Adipose tissue (tissue), 3 donors: ENCODE results near the gene ABI2. TPM values are rescaled to one million over a fixed set of nuclear protein-coding genes. Genes with fewer than 3 reads are reported as not detected.
"Not testable (repeated sequence)": the region's sequence is repeated elsewhere in the genome, so short reads cannot be mapped to it uniquely, and the experiment has no call there.

Experiments used
- H3K27ac ChIP-seq: one replicate; pipeline ENCODE4 v1.5.1; 2013; ENCODE audit warnings: low read depth, low read length
- WGBS, 3 donors: extraction: QIAGEN DNeasy Blood & Tissue Kit; methylation state at CpG; one replicate each; pipeline ENCODE4 v1.1.7; 2013; 5-methylcytosine and 5-hydroxymethylcytosine counted together
- polyA plus RNA-seq, 3 donors: library from polyadenylated mRNA; stranded (reverse); fragments of 200-250 nt; gene quantifications; one replicate each; pipeline ENCODE4 v1.2.3, GENCODE V29; 2013
- donor health status: healthy with polysubstance abuse.
- donor health status: Bipolar disorder and iron deficiency.
- donor health status: healthy.

ABI2 gene
- polyA plus RNA-seq, 3 donors, result 5.7 to 12.4 (median 10.9) TPM

DNA sequence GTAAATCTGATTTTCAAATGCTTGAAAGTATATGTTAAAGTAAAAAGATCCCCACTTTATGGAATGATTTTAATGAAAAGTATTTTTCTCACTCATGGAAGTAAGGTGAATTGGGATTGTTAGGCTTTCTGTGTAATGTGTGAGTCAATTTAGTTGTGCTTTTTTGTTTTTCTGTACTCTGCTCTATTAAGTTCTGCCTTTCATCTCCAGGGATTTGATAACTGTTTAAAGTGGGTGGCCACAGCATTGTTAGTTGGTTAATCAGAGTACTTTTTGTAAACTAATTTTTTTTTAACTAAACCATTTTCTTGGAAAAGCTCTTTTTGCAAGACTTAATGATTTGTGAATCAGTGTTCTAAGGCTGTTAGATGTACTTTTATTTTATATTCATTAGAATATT lies 76.8 kb downstream of the ABI2 start:
- H3K27ac ChIP-seq, result no peak overlapping the region

GRCh38 chr2:203407496-203407895 lies 79.3 kb downstream of the ABI2 start:
- no peak overlapping the region for H3K27ac ChIP-seq

DNA sequence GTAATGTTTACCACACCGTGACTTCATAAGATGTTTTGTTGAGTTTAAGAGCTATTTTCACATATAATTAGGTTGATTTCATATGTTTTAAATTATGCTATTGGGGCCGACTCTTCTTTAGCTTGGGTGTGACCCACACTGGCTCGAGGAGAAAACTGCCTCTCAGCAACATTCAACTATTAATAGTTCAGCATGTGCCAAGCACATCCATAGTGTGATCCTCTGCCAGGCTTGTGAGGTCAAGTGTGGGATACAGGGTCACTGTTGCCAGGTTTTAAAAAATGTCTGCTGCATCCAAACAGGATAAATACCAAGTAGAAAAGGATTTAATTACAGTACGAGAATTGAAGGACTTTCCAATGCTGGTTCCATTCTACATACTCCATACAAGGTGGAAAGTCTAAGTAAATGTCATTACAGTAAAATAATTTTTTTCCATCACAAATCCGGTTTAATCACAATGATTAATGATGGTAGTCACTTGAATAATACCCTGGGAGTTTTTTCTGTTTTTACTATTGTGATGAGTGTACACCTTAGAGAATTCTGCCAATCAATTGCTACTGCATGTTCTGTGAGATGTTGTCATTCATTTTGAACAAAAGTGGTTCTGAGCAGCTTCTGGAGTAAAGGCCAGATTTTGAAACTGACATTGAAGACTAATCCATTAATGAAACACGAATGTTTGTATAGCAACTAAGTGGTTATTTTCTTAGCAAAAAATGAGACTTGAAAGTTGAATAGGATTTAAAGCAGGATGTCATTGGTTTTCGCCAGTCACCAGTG lies 84.5 kb downstream of the ABI2 start:
- 52 to 62% (median 52%) methylated on average over 7 of the region's 7 CpGs for WGBS, 3 donors
- H3K27ac ChIP-seq, result no peak overlapping the region

- no peak overlapping the region for H3K27ac ChIP-seq
These were observed 85.6 kb downstream of the ABI2 start for GRCh38 chr2:203413796-203414195.

- no peak overlapping the region for H3K27ac ChIP-seq
- 88 to 96% (median 90%) methylated on average over 8 of the region's 8 CpGs for WGBS, 3 donors
These were observed 90.1 kb downstream of the ABI2 start for GRCh38 chr2:203418271-203418670.

- no peak overlapping the region for H3K27ac ChIP-seq
- 72 to 82% (median 78%) methylated on average over 2 of the region's 2 CpGs for WGBS, 3 donors
These were observed 98.9 kb downstream of the ABI2 start for GRCh38 chr2:203427061-203427460.

DNA sequence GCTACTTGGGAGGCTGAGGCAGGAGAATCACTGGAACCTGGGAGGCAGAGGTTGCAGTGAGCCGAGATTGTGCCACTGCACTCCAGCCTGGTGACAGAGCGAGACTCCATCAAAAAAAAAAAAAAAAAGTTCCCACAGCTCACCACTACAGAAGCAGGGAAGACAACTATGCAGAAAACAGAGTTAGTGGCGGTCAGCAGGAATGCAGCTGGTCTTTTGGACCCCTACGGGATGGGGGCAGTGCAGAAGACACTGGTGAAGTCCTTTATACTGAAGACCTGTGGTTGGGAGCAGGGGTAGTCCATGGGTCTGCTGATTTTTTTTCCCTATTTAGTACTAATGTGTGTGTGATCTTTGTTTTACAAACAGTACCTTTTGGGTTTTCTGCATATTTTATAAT lies 101.4 kb downstream of the ABI2 start:
- WGBS, 3 donors, result 93 to 98% (median 96%) methylated on average over 2 to 4 of the region's 4 CpGs

DNA sequence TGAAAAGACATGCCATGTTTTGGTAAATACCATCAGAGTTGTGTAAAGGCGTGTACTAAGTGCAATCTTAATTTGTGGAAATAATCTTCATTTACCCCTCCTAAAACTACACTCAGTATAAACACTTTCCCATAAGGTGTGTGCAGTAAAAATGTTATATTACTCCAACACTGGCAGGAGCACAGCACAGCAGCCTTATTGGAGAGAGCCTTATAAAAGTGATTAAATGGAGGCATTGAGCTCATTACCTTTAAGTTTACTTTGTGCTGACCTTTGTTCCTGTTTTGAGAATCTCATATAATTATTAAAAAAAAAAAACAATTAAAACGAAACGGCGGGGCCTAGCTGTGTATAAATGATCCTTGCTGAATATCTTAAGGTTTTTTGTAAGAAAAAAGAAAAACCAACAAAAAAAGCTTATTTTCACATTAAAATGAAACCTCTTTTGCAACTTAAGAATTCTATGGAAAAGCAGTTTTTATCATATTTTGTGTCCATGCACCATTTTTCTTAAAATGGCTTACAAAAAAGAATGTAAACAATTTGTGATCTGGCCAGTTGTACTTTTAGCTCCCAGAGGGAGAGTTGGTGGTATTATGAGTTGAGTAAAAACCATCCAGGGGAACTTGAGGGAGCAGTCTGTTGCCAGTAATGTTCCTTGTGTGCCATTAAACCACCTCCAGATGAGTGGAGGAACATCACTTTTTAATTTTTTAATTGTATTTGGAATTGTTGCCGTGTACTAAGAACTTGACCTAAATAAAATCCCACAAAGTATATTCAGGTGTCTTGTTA lies 103.4 kb downstream of the ABI2 start:
- H3K27ac ChIP-seq, result no peak overlapping the region
- 67 to 85% (median 77%) methylated on average over 5 of the region's 5 CpGs for WGBS, 3 donors

More for the DNA sequence above, 101.4 kb downstream of the ABI2 start:
- not testable (repeated sequence) for H3K27ac ChIP-seq

GRCh38 chr2:203432811-203433210 lies 104.6 kb downstream of the ABI2 start:
- H3K27ac ChIP-seq, result no peak overlapping the region
- WGBS, 3 donors, result 69 to 80% (median 72%) methylated on average over 6 of the region's 6 CpGs

- no peak overlapping the region for H3K27ac ChIP-seq
- WGBS, 3 donors, result 79 to 88% (median 79%) methylated on average over 2 of the region's 2 CpGs
These were observed 108.3 kb downstream of the ABI2 start for GRCh38 chr2:203436496-203436895.

DNA sequence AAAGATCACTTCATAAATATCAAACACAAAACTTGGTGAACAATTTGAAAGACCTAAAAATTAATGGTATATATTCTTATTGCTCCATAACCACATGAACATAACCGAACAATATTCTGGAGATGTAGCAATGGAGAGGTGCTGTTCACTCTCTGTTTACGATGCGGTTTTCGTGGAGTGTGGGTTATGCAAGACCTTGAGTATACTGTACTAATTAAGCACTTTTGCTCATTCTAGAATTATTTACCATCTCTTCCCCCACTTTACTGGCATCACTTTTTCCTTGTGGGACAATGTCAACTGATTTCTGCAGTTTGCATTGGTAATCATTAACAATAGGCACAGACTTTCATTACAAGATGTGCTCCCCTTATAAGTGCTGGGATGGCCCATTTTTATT lies 109.3 kb downstream of the ABI2 start:
- WGBS, 3 donors, result 80 to 89% (median 87%) methylated on average over 4 of the region's 4 CpGs

DNA sequence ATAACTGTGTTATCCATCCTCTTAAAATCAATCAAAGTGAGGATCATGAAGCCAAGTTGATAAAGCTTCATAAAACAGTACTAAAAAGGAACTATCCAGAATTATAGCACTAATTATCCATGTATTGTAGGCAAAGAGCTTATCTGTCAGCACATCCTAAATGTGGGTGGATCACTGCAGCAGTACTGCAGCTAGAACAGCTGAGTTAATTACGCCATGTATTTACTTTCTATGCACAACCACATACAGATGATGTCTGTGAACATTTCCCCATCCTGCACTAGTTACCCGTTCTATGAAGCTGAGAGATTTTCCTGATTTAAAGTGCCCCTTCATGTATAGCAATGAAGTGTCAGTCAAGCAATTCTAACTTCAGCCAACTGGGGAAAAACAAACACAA lies 110.3 kb downstream of the ABI2 start:
- WGBS, 3 donors, result 68 to 78% (median 68%) methylated on average over 2 of the region's 2 CpGs
- no peak overlapping the region for H3K27ac ChIP-seq

More for the DNA sequence above, 109.3 kb downstream of the ABI2 start:
- H3K27ac ChIP-seq, result no peak overlapping the region

- WGBS, 3 donors, result 89 to 100% (median 98%) methylated on average over 4 of the region's 4 CpGs
- H3K27ac ChIP-seq, result no peak overlapping the region
These were observed 112.5 kb downstream of the ABI2 start for GRCh38 chr2:203440671-203441070.

DNA sequence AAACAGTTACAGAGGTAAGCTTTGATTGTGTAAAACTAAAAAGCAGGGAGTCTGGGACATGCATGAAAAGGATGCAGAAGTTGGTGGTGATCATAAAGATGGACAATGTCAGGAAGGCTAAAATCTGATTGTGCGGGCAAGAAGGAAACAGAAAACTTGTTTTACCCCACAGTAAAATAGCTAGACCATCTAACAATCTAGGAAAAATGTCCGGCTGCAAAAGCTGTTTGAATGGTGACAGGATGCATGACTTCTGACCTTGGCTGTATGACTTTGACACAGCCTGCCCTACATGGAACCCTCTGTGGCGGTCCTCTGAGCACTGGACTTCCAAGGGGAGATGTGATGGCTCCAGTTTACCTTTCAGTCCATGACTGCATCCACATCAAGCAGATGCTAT lies 113.3 kb downstream of the ABI2 start:
- 79 to 87% (median 83%) methylated on average over 3 of the region's 3 CpGs for WGBS, 3 donors
- H3K27ac ChIP-seq, result no peak overlapping the region

- no peak overlapping the region for H3K27ac ChIP-seq
- WGBS, 3 donors, result 54 to 71% (median 70%) methylated on average over 5 of the region's 5 CpGs
These were observed 114.3 kb downstream of the ABI2 start for GRCh38 chr2:203442463-203442862.

GRCh38 chr2:203444738-203445137 lies 116.5 kb downstream of the ABI2 start:
- WGBS, 3 donors, result 53 to 80% (median 66%) methylated on average over 7 of the region's 7 CpGs
- H3K27ac ChIP-seq, result no peak overlapping the region

GRCh38 chr2:203446071-203446481 lies 117.9 kb downstream of the ABI2 start:
- H3K27ac ChIP-seq, result no peak overlapping the region
- 57 to 89% (median 64%) methylated on average over 3 of the region's 3 CpGs for WGBS, 3 donors

GRCh38 chr2:203446780-203447179 lies 118.6 kb downstream of the ABI2 start:
- H3K27ac ChIP-seq, result no peak overlapping the region
- 95 to 98% (median 96%) methylated on average over 3 of the region's 3 CpGs for WGBS, 3 donors

DNA sequence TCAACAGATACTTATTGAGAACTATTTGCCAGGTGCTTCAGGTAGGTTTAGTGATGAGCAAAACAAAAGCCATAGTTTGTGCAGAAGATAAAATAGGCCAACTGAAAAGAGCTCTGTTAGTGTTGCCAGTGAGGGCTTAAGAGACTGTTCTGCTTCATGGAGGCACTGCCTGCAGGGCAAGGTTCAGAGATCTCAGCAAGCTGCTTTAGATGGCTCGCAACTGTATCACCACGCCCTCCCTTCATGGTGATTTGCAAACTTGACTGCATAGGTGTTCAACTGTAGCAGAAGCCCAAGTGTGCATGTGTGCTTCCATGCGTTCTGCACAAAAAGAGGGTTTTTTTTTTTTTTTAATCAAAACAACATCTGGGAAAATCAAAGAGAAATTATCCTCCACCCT lies 122.4 kb downstream of the ABI2 start:
- 90 to 93% (median 91%) methylated on average over 3 of the region's 3 CpGs for WGBS, 3 donors
- no peak overlapping the region for H3K27ac ChIP-seq

- 91 to 94% (median 92%) methylated on average over 2 of the region's 2 CpGs for WGBS, 3 donors
- H3K27ac ChIP-seq, result no peak overlapping the region
These were observed 122.8 kb downstream of the ABI2 start for GRCh38 chr2:203451011-203451410.
